Ovary (tissue), 9 donors: ENCODE data around the gene PLEKHA8. TPM values are rescaled to one million over a fixed set of nuclear protein-coding genes. Genes with fewer than 3 reads are reported as not detected.

Experiments used
- DNase-seq, 5 donors: peaks; one replicate each; pipeline ENCODE4 v3.0.0-alpha.2; 2019 to 2020
- H3K27ac ChIP-seq, 2 donors: fragments of 200-600 bp; one replicate each; pipeline versions ENCODE4 v1.5.1 to v1.8.0; 2019 to 2022
- H3K27me3 ChIP-seq: fragments of 200-600 bp; one replicate; pipeline ENCODE4 v1.8.0; 2022
- H3K36me3 ChIP-seq: fragments of 200-600 bp; sonication (generic); one replicate; pipeline ENCODE4 v1.5.1; 2019
- H3K4me1 ChIP-seq: one replicate; pipeline ENCODE4 v1.8.1; 2013; ENCODE audit warnings: mild to moderate bottlenecking, moderate library complexity; ENCODE audit not compliant: insufficient read depth
- H3K4me3 ChIP-seq: fragments of 200-600 bp; sonication (generic); one replicate; pipeline ENCODE4 v1.5.1; 2017
- H3K9me3 ChIP-seq, 2 donors: fragments of 200-600 bp in 1 of 2; sonication (generic) in 1 of 2; one replicate each; pipeline versions ENCODE4 v1.5.1 to v1.8.1; 2013 to 2019; ENCODE audit warnings: mild to moderate bottlenecking in 1 of 2, moderate library complexity in 1 of 2
- EP300 ChIP-seq: sonication (generic); formaldehyde crosslinking; IDR thresholded peaks from one replicate; pipeline ENCODE4 v1.6.1; 2017; ENCODE audit warnings: antibody characterized with exemption
- POLR2A ChIP-seq: fragments of 450-650 bp; IDR thresholded peaks from one replicate; pipeline ENCODE4 v1.6.1; 2017; ENCODE audit warnings: antibody characterized with exemption, mild to moderate bottlenecking, moderate library complexity
- WGBS, 3 donors: extraction: QIAGEN DNeasy Blood & Tissue Kit in 1 of 3; methylation state at CpG; one replicate each; pipeline versions ENCODE4 v1.1.5 to v1.1.7; 2013 to 2017; 5-methylcytosine and 5-hydroxymethylcytosine counted together
- intact Hi-C, 4 donors: fragments of 100-400 bp; cut with DNase I; formaldehyde crosslinking; loops; one replicate each; pipeline versions ENCODE4 v1.11.0 to v1.15.1; 2022 to 2023
- polyA plus RNA-seq, 2 donors: library from polyadenylated mRNA; stranded (reverse); fragments of 200-250 nt in 1 of 2; fragments of 350-450 nt in 1 of 2; fragmentation: Illumina TruSeq in 1 of 2; extraction: RNeasy Lipid Tissue Mini Kit (QIAGEN cat#74804) in 1 of 2; gene quantifications; one replicate each; pipeline ENCODE4 v1.2.3, GENCODE V29; 2013 to 2014
- total RNA-seq, 7 donors: library from RNA; depleted of rRNA in 2 of 7; stranded (reverse); fragments of >200 nt in 2 of 7; fragmentation: NEBNext Ultra II Directional in 3 of 7; extraction: Animal tissue kit (Norgen Biotek cat#: 25700) in 3 of 7; gene quantifications; one replicate each; pipeline versions ENCODE4 v1.1.0 to v1.2.4, GENCODE V29; 2016 to 2023
- TF ChIP-seq, protein P1 (sequence below), 3 donors: fragments of 450-650 bp in 2 of 3; fragments of 200-600 bp in 1 of 3; IDR thresholded peaks; one replicate each; pipeline versions ENCODE4 v1.5.1 to v1.8.0; 2016 to 2022; ENCODE audit warnings: antibody characterized with exemption in 3 of 3, mild to moderate bottlenecking in 1 of 3
- donor health status: DM: no; HTN: no; CAD: no; lungs with moderate emphysema.
- donor health status: DM: no; HTN: no; CAD: no.
- donor health status: Bipolar disorder and iron deficiency.
- donor health status: DM: yes; HTN: yes; CAD: no.
- donor health status: DM: no; HTN: no; CAD: no.
- donor health status: DM: yes; HTN: yes; CAD: no.

Gene PLEKHA8
- total and polyA plus RNA-seq, 9 donors = 3.1 to 12.8 (median 10.0) TPM

- 96 to 98% (median 97%) methylated on average over 3 of the region's 3 CpGs for WGBS, 3 donors
- no peak for DNase-seq
- Histone ChIP-seq H3K27ac (no peak overlapping the region), H3K4me1 (peaks cover 5% of the 10 kb centered on the region), H3K9me3 (no peaks in the 10 kb centered on the region), H3K4me3 (no peak overlapping the region), H3K36me3 (no peaks in the 10 kb centered on the region), H3K27me3 (no peaks in the 10 kb centered on the region)
- TF ChIP-seq, protein P1, sequence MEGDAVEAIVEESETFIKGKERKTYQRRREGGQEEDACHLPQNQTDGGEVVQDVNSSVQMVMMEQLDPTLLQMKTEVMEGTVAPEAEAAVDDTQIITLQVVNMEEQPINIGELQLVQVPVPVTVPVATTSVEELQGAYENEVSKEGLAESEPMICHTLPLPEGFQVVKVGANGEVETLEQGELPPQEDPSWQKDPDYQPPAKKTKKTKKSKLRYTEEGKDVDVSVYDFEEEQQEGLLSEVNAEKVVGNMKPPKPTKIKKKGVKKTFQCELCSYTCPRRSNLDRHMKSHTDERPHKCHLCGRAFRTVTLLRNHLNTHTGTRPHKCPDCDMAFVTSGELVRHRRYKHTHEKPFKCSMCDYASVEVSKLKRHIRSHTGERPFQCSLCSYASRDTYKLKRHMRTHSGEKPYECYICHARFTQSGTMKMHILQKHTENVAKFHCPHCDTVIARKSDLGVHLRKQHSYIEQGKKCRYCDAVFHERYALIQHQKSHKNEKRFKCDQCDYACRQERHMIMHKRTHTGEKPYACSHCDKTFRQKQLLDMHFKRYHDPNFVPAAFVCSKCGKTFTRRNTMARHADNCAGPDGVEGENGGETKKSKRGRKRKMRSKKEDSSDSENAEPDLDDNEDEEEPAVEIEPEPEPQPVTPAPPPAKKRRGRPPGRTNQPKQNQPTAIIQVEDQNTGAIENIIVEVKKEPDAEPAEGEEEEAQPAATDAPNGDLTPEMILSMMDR (IDR thresholded peaks at IDR 0.05) = no peak
- TF ChIP-seq POLR2A (no peak), EP300 (no peak)
- intact Hi-C loops = loop anchor here in 1 of 4 donors (5.0 kb wide), 1 partner anchor 1733 kb away; no protein-coding TSS in a partner anchor
Observed at GRCh38 chr7:30140456-30140855, 112.2 kb downstream of the PLEKHA8 start.

DNA sequence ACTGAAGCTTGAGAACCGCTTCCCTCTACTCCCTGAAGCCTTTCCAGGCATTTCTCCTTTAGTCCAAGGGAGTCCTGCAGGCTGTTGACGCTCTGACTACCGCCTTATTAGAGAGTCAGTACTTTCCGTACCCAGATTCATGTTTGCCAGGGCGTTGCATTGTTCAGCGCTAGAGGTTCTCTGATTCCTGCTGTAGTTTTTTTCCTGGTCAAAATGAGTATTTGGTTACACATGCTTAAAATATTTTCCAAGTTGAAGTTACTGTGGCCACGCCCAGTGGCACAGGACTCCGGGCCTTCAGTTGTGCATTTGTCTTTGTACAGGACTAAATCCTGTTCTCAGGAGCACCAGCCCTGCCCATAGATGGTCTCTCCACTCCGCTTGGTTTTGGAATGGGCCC is 114.5 kb downstream of the PLEKHA8 start:
- WGBS, 3 donors = 58 to 70% (median 60%) methylated on average over 9 of the region's 9 CpGs
- intact Hi-C loops = loop anchor here in 1 of 4 donors (5.0 kb wide), 1 partner anchor 1735 kb away; no protein-coding TSS in a partner anchor
- Histone ChIP-seq H3K9me3 (no peaks in the 10 kb centered on the region), H3K4me1 (peaks cover 2% of the 10 kb centered on the region), H3K36me3 (no peaks in the 10 kb centered on the region), H3K27me3 (no peaks in the 10 kb centered on the region), H3K27ac (no peak overlapping the region), H3K4me3 (no peak overlapping the region)
- TF ChIP-seq POLR2A = no peak
- no peak for TF ChIP-seq EP300
- TF ChIP-seq, protein P1 (IDR thresholded peaks at IDR 0.05) = no peak
- peak in 1 of 5 donors; percentile 42 for DNase-seq

- peaks cover 2% of the 10 kb centered on the region for H3K4me1 ChIP-seq
- no peaks in the 10 kb centered on the region for H3K36me3 ChIP-seq
- H3K27ac ChIP-seq = no peak overlapping the region
- H3K4me3 ChIP-seq = no peak overlapping the region
- no peak for DNase-seq
- intact Hi-C loops = loop anchor here in 1 of 4 donors (5.0 kb wide), 1 partner anchor 1736 kb away; no protein-coding TSS in a partner anchor
- no peaks in the 10 kb centered on the region for H3K27me3 ChIP-seq
- WGBS, 3 donors = 98 to 100% (median 100%) methylated on average over 1 of the region's 1 CpG
- H3K9me3 ChIP-seq = no peaks in the 10 kb centered on the region
- TF ChIP-seq POLR2A (no peak), EP300 (no peak)
- TF ChIP-seq, protein P1 (IDR thresholded peaks at IDR 0.05) = no peak
Observed at GRCh38 chr7:30143748-30144251, 115.6 kb downstream of the PLEKHA8 start.

DNA sequence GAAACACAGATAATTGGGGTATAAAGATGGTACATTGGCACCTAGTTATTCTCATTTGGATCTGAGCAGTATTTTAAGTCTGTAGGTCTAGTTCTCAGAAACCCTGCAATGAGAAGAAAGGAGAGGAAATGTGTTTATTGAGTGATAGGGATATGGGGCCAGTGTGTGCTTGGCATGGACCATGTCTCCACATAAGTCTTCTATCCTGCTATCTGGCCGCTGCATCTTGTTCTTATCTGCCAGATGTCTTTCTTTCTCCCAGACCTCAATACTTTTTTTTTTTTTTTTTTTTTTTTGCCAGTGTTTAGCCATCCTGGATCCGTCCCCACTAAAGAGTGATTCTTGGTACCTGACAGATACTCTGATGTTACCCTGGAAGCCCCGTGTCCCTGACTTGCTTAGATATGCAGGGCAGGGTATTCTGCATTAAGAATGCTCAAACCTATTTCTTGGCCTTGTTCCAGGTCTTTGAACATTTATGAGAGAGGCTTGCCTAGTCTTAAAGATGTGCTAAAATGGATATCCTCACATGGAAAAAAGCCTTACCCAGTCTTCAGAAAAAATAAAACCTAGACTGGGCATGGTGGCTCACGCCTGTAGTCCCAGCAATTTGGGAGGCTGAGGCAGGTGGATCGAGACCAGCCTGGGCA is 116.6 kb downstream of the PLEKHA8 start:
- Histone ChIP-seq H3K4me3 (no peak overlapping the region), H3K4me1 (peaks cover 2% of the 10 kb centered on the region), H3K27ac (no peak overlapping the region), H3K27me3 (no peaks in the 10 kb centered on the region), H3K9me3 (no peaks in the 10 kb centered on the region), H3K36me3 (no peaks in the 10 kb centered on the region)
- TF ChIP-seq, protein P1 (IDR thresholded peaks at IDR 0.05) = no peak
- TF ChIP-seq EP300 (no peak), POLR2A (no peak)
- no peak for DNase-seq
- intact Hi-C loops = loop anchor here in 1 of 4 donors (5.0 kb wide), 1 partner anchor 1737 kb away; no protein-coding TSS in a partner anchor
- WGBS, 3 donors = 94 to 95% (median 95%) methylated on average over 5 of the region's 5 CpGs
